ENCODE measurements around the gene TTLL5. TPM values are rescaled to one million over a fixed set of nuclear protein-coding genes. Genes with fewer than 3 reads are reported as not detected.

TTLL5 gene
- total and polyA plus RNA-seq, 10 of the 15 experiments (the other 5 are each of a cell fraction or from before 2014, with no cell fraction given): 3.2 to 25.9 (median 13.8) TPM

DNA sequence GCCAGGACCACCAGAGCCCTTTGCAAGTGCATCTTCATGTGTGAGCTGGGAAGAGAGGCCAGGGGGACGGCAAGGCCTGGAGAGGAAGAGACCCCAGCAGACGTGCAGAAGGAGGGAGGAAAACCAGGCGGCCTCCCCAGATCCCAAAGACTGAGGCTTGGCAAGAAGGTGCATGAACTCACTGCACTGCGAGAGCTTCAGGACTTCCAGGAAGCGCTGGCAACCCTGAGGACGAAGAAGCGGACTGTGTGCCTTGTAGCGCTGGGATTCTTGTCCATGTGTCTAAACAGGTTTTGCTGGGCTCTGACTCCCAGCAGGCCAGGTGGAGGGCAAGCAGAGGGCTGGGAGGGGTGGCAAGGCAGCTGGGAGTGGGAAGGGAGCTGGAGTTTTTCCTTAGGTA lies 319.8 kb downstream of the TTLL5 start:
- no peaks in the 10 kb centered on the region for H3K79me2 ChIP-seq (ENCODE audit: control insufficient read depth, insufficient read depth, low read length)
- no peak for FAIRE-seq
- WGBS (ENCODE audit: insufficient coverage, insufficient replicate concordance, low lambda C conversion rate, missing lambda C conversion rate): 92% methylated on average over 8 of the region's 8 CpGs
- intact Hi-C loops (cut with micrococcal nuclease; ENCODE audit: unreplicated experiment): loop anchor here (5.0 to 10.0 kb wide), 2 partner anchors 174 to 406 kb away; partner anchors contain the start of gene FLVCR2
- no peak overlapping the region for H2AFZ ChIP-seq (ENCODE audit: control insufficient read depth, low read depth, low read length)
- H3K9me3 ChIP-seq (replicated peaks; ENCODE audit: control insufficient read depth, insufficient read depth, low read length): no peaks in the 10 kb centered on the region
- ChIA-PET POLR2A (interaction anchor here (1.5 kb wide), 1 partner anchor 20 kb away, joined by 3 read pairs; no protein-coding TSS in a partner anchor), CTCF (interaction anchor here (0.7 to 15.4 kb wide), 11 partner anchors 10 to 403 kb away, joined by 3 to 390 read pairs (median 20); partner anchors contain the start of gene FLVCR2), RAD21 (ENCODE audit: unreplicated experiment) (interaction anchor here (1.1 to 11.1 kb wide), 5 partner anchors 9 to 404 kb away, joined by 3 to 179 read pairs (median 5); partner anchors contain the start of genes ERG28 and TTLL5), SMC1A (ENCODE audit: uncharacterized antibody, unreplicated experiment) (interaction anchor here (1.2 to 13.7 kb wide), 5 partner anchors 14 to 271 kb away, joined by 3 to 190 read pairs (median 5); no protein-coding TSS in a partner anchor)
- DNase-seq (ENCODE audit: low read depth, low spot score): no peak
- H3K27me3 ChIP-seq (replicated peaks in 1 of 2; ENCODE audit: control insufficient read depth in 2 of 2, insufficient read depth in 2 of 2, low read length in 1 of 2): no peaks in the 10 kb centered on the region; a peak in 1 of 4 replicates
- H3K9ac ChIP-seq (ENCODE audit: control insufficient read depth, insufficient read depth, low read length): no peak overlapping the region
- no peaks in the 10 kb centered on the region for H4K20me1 ChIP-seq (ENCODE audit: control insufficient read depth, insufficient read depth)
- 0 out of 2 replicates have a peak overlapping the region, but pooled peaks have one; percentile 13 for H3K4me2 ChIP-seq (ENCODE audit: control insufficient read depth, insufficient read depth)
- BruUV-seq (replicated peaks): no TSS peak
- no peak overlapping the region for H3K4me3 ChIP-seq
- in situ Hi-C loops (cut with MboI): loop anchor here (5.0 to 10.0 kb wide), 3 partner anchors 74 to 406 kb away; partner anchors contain the start of gene FLVCR2
- no peak overlapping the region for H3K27ac ChIP-seq (ENCODE audit: control insufficient read depth, insufficient read depth)
- H3K4me1 ChIP-seq (ENCODE audit: control insufficient read depth, insufficient read depth, low read length): peaks cover 22% of the 10 kb centered on the region
- ATAC-seq: no peak
- H3K36me3 ChIP-seq (ENCODE audit: control insufficient read depth in 2 of 2, insufficient read depth in 2 of 2, low read length in 1 of 2): no peaks in the 10 kb centered on the region
- TF ChIP-seq ZBED1 (IDR thresholded peaks at IDR 0.05; ENCODE audit: borderline replicate concordance): no peak
- no peak for TF ChIP-seq TBL1XR1 (IDR thresholded peaks at IDR 0.05; ENCODE audit: low read depth, low read length)
- TF ChIP-seq BRCA1 (IDR thresholded peaks at IDR 0.05; ENCODE audit: low read depth, low read length): no peak
- no peak for TF ChIP-seq SREBF2 (IDR thresholded peaks at IDR 0.05; ENCODE audit: low read length)
- TF ChIP-seq, protein P1, sequence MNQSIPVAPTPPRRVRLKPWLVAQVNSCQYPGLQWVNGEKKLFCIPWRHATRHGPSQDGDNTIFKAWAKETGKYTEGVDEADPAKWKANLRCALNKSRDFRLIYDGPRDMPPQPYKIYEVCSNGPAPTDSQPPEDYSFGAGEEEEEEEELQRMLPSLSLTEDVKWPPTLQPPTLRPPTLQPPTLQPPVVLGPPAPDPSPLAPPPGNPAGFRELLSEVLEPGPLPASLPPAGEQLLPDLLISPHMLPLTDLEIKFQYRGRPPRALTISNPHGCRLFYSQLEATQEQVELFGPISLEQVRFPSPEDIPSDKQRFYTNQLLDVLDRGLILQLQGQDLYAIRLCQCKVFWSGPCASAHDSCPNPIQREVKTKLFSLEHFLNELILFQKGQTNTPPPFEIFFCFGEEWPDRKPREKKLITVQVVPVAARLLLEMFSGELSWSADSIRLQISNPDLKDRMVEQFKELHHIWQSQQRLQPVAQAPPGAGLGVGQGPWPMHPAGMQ (IDR thresholded peaks at IDR 0.05; ENCODE audit: borderline replicate concordance): no peak
- TF ChIP-seq, protein P2, sequence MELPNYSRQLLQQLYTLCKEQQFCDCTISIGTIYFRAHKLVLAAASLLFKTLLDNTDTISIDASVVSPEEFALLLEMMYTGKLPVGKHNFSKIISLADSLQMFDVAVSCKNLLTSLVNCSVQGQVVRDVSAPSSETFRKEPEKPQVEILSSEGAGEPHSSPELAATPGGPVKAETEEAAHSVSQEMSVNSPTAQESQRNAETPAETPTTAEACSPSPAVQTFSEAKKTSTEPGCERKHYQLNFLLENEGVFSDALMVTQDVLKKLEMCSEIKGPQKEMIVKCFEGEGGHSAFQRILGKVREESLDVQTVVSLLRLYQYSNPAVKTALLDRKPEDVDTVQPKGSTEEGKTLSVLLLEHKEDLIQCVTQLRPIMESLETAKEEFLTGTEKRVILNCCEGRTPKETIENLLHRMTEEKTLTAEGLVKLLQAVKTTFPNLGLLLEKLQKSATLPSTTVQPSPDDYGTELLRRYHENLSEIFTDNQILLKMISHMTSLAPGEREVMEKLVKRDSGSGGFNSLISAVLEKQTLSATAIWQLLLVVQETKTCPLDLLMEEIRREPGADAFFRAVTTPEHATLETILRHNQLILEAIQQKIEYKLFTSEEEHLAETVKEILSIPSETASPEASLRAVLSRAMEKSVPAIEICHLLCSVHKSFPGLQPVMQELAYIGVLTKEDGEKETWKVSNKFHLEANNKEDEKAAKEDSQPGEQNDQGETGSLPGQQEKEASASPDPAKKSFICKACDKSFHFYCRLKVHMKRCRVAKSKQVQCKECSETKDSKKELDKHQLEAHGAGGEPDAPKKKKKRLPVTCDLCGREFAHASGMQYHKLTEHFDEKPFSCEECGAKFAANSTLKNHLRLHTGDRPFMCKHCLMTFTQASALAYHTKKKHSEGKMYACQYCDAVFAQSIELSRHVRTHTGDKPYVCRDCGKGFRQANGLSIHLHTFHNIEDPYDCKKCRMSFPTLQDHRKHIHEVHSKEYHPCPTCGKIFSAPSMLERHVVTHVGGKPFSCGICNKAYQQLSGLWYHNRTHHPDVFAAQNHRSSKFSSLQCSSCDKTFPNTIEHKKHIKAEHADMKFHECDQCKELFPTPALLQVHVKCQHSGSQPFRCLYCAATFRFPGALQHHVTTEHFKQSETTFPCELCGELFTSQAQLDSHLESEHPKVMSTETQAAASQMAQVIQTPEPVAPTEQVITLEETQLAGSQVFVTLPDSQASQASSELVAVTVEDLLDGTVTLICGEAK (IDR thresholded peaks at IDR 0.05; ENCODE audit: borderline replicate concordance): no peak
- TF ChIP-seq, protein P3, sequence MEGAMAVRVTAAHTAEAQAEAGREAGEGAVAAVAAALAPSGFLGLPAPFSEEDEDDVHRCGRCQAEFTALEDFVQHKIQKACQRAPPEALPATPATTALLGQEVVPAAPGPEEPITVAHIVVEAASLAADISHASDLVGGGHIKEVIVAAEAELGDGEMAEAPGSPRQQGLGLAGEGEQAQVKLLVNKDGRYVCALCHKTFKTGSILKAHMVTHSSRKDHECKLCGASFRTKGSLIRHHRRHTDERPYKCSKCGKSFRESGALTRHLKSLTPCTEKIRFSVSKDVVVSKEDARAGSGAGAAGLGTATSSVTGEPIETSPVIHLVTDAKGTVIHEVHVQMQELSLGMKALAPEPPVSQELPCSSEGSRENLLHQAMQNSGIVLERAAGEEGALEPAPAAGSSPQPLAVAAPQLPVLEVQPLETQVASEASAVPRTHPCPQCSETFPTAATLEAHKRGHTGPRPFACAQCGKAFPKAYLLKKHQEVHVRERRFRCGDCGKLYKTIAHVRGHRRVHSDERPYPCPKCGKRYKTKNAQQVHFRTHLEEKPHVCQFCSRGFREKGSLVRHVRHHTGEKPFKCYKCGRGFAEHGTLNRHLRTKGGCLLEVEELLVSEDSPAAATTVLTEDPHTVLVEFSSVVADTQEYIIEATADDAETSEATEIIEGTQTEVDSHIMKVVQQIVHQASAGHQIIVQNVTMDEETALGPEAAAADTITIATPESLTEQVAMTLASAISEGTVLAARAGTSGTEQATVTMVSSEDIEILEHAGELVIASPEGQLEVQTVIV (IDR thresholded peaks at IDR 0.05; ENCODE audit: borderline replicate concordance, partially characterized antibody): no peak
- no peak for TF ChIP-seq EZH2 (IDR thresholded peaks at IDR 0.05; ENCODE audit: borderline replicate concordance, control insufficient read depth, low read depth, low read length)
- TF ChIP-seq NBN (IDR thresholded peaks at IDR 0.05): no peak
- no peak for TF ChIP-seq FOS (IDR thresholded peaks at IDR 0.05; ENCODE audit: borderline replicate concordance, extremely low read depth, insufficient read length)
- TF ChIP-seq, protein P4, sequence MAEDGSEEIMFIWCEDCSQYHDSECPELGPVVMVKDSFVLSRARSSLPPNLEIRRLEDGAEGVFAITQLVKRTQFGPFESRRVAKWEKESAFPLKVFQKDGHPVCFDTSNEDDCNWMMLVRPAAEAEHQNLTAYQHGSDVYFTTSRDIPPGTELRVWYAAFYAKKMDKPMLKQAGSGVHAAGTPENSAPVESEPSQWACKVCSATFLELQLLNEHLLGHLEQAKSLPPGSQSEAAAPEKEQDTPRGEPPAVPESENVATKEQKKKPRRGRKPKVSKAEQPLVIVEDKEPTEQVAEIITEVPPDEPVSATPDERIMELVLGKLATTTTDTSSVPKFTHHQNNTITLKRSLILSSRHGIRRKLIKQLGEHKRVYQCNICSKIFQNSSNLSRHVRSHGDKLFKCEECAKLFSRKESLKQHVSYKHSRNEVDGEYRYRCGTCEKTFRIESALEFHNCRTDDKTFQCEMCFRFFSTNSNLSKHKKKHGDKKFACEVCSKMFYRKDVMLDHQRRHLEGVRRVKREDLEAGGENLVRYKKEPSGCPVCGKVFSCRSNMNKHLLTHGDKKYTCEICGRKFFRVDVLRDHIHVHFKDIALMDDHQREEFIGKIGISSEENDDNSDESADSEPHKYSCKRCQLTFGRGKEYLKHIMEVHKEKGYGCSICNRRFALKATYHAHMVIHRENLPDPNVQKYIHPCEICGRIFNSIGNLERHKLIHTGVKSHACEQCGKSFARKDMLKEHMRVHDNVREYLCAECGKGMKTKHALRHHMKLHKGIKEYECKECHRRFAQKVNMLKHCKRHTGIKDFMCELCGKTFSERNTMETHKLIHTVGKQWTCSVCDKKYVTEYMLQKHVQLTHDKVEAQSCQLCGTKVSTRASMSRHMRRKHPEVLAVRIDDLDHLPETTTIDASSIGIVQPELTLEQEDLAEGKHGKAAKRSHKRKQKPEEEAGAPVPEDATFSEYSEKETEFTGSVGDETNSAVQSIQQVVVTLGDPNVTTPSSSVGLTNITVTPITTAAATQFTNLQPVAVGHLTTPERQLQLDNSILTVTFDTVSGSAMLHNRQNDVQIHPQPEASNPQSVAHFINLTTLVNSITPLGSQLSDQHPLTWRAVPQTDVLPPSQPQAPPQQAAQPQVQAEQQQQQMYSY (CRISPR knock-in tag; IDR thresholded peaks at IDR 0.05): no peak
- no peak for TF ChIP-seq GABPA (IDR thresholded peaks at IDR 0.05; ENCODE audit: low read depth)
